SK-N-SH (cell line): ENCODE measurements around the gene KRTAP5-2. TPM values are rescaled to one million over a fixed set of nuclear protein-coding genes. Genes with fewer than 3 reads are reported as not detected.
A peak's percentile ranks its signal among the peaks of the same experiment; 100 is the strongest.

Source experiments
- CTCF ChIA-PET: fragments of 300-600, 350-600 bp; formaldehyde crosslinking; extraction: SDS; loops from one replicate; lab custom pipeline; 2021; lab: Yijun Ruan, JAX
- POLR2A ChIA-PET: fragments of 350-600 bp; sonication (Branson Sonifier 250); formaldehyde crosslinking; extraction: SDS; loops from one replicate; lab custom pipeline; 2020; ENCODE audit warnings: antibody characterized with exemption, inconsistent platforms; lab: Yijun Ruan, JAX
- DNase-seq: peaks from one replicate; pipeline ENCODE4 v3.0.0; 2012
- H2AFZ ChIP-seq: fragments of 200-600 bp; sonication (generic); 2 replicates; pipeline ENCODE4 v1.8.1; 2016; ENCODE audit warnings: antibody characterized with exemption, mild to moderate bottlenecking, low read depth
- H3F3A ChIP-seq: fragments of 200-600 bp; sonication (generic); replicated peaks from 2 replicates; pipeline ENCODE3; 2016; ENCODE audit warnings: antibody characterized with exemption, mild to moderate bottlenecking; ENCODE audit not compliant: insufficient read depth
- H3K27ac ChIP-seq, 2 experiments: fragments of 200-500 bp in 1 of 2; fragments of 200-600 bp in 1 of 2; sonication (Bioruptor generic) in 1 of 2; sonication (generic), shearing (Covaris generic) in 1 of 2; 2 replicates each; pipeline versions ENCODE4 v1.5.1 to v1.6.1; 2014 to 2016; ENCODE audit warnings: low read depth in 2 of 2, inconsistent platforms in 1 of 2, low read length in 1 of 2, mild to moderate bottlenecking in 1 of 2, mixed read lengths in 1 of 2
- H3K27me3 ChIP-seq: fragments of 200-600 bp; sonication (generic), shearing (Covaris generic); 2 replicates; pipeline ENCODE4 v1.6.1; 2016; ENCODE audit warnings: mixed run types; ENCODE audit not compliant: insufficient read depth
- H3K36me3 ChIP-seq, 2 experiments: fragments of 200-500 bp in 1 of 2; fragments of 200-600 bp in 1 of 2; sonication (Bioruptor generic) in 1 of 2; sonication (generic) in 1 of 2; replicated peaks in 1 of 2; 2 replicates each; pipeline versions ENCODE3 to v1.5.1; 2014 to 2016; ENCODE audit warnings: low read length in 1 of 2, mild to moderate bottlenecking in 1 of 2; ENCODE audit not compliant: insufficient read depth in 2 of 2, control insufficient read depth in 1 of 2
- H3K4me1 ChIP-seq, 2 experiments: fragments of 200-500 bp in 1 of 2; fragments of 200-600 bp in 1 of 2; sonication (Bioruptor generic) in 1 of 2; sonication (generic), shearing (Covaris generic) in 1 of 2; 2 replicates each; pipeline versions ENCODE4 v1.5.1 to v1.6.1; 2014 to 2016; ENCODE audit warnings: low read depth in 1 of 2, low read length in 1 of 2, mixed run types in 1 of 2; ENCODE audit not compliant: insufficient read depth in 2 of 2, control insufficient read depth in 1 of 2
- H3K4me2 ChIP-seq: fragments of 200-600 bp; sonication (generic), shearing (Covaris generic); 2 replicates; pipeline ENCODE4 v1.6.1; 2017; ENCODE audit warnings: mixed run types
- H3K4me3 ChIP-seq, 2 experiments: fragments of 200-500 bp in 1 of 2; fragments of 200-600 bp in 1 of 2; sonication (Bioruptor generic) in 1 of 2; sonication (generic), shearing (Covaris generic) in 1 of 2; 2 replicates each; pipeline versions ENCODE4 v1.5.1 to v1.8.1; 2014 to 2016; ENCODE audit warnings: low read depth in 2 of 2, inconsistent platforms in 1 of 2, low read length in 1 of 2, mild to moderate bottlenecking in 1 of 2, mixed read lengths in 1 of 2, moderate library complexity in 1 of 2
- H3K79me2 ChIP-seq: fragments of 200-600 bp; sonication (generic); 2 replicates; pipeline ENCODE4 v1.8.1; 2017; ENCODE audit warnings: mild to moderate bottlenecking; ENCODE audit not compliant: insufficient read depth
- H3K9ac ChIP-seq: fragments of 200-600 bp; sonication (generic); 2 replicates; pipeline ENCODE4 v1.6.1; 2017; ENCODE audit warnings: mixed run types
- H3K9me2 ChIP-seq: fragments of 200-600 bp; sonication (generic); 2 replicates; pipeline ENCODE4 v1.6.1; 2017; ENCODE audit warnings: mixed run types
- H3K9me3 ChIP-seq: fragments of 200-600 bp; sonication (generic); 2 replicates; pipeline ENCODE4 v1.6.1; 2017; ENCODE audit warnings: mixed run types, mild to moderate bottlenecking, moderate library complexity
- H4K20me1 ChIP-seq: fragments of 200-600 bp; sonication (generic); 2 replicates; pipeline ENCODE4 v1.6.1; 2017; ENCODE audit warnings: mild to moderate bottlenecking, mixed run types; ENCODE audit not compliant: insufficient read depth
- EZH2phosphoT487 ChIP-seq: fragments of 200-600 bp; sonication (generic); IDR thresholded peaks from 2 replicates; pipeline ENCODE4 v1.6.1; 2017; ENCODE audit warnings: low read depth, mixed run types, mild to moderate bottlenecking, antibody characterized with exemption, moderate library complexity, borderline replicate concordance
- GATA2 ChIP-seq: sonication (generic); formaldehyde crosslinking; IDR thresholded peaks from 2 replicates; pipeline ENCODE4 v1.5.0; 2020; ENCODE audit warnings: mild to moderate bottlenecking, missing genetic modification reagents
- JUND ChIP-seq: IDR thresholded peaks from 2 replicates; pipeline ENCODE4 v1.4.0; 2012
- POLR2AphosphoS5 ChIP-seq: IDR thresholded peaks from 2 replicates; pipeline ENCODE4 v1.6.1; 2012; ENCODE audit warnings: low read depth, low read length
- SIN3A ChIP-seq: IDR thresholded peaks from 2 replicates; pipeline ENCODE4 v1.6.1; 2012; ENCODE audit warnings: low read depth, mild to moderate bottlenecking, low read length, moderate library complexity, borderline replicate concordance
- USF2 ChIP-seq: fragments of 150-350 bp; IDR thresholded peaks from 2 replicates; pipeline ENCODE4 v1.6.1; 2017; ENCODE audit warnings: antibody characterized with exemption, low read length, low read depth, borderline replicate concordance
- YY1 ChIP-seq: IDR thresholded peaks from 2 replicates; pipeline ENCODE4 v1.4.0; 2012; ENCODE audit warnings: low read depth, mild to moderate bottlenecking
- ZBTB33 ChIP-seq: IDR thresholded peaks from 2 replicates; pipeline ENCODE4 v1.4.0; 2012; ENCODE audit warnings: low read depth, borderline replicate concordance
- WGBS: methylation state at CpG from one replicate; pipeline ENCODE4 v1.1.6; 2017; ENCODE audit warnings: low lambda C conversion rate; 5-methylcytosine and 5-hydroxymethylcytosine counted together
- polyA plus RNA-seq, 3 experiments: library from polyadenylated mRNA; depleted of rRNA; stranded (reverse); fragments of >200 nt; gene quantifications; 2 replicates each; pipeline ENCODE4 v1.2.3, GENCODE V29; 2012

KRTAP5-2 gene
- polyA plus RNA-seq, 1 of the 3 experiments (the other 2 are of a cell fraction), result not detected

- no peak overlapping the region for H3K4me3 ChIP-seq
- H2AFZ ChIP-seq, result no peak overlapping the region
- no peak for DNase-seq
- POLR2A ChIA-PET, result interaction anchor here (0.6 to 1.7 kb wide), 3 partner anchors 9 to 42 kb away, joined by 3 to 7 read pairs (median 3); no protein-coding TSS in a partner anchor
- H3K9me2 ChIP-seq, result no peaks in the 10 kb centered on the region
- no peaks in the 10 kb centered on the region for H3K36me3 ChIP-seq
- peaks cover 19% of the 10 kb centered on the region; the same call in 1 of the 2 replicates for H3K27me3 ChIP-seq
- WGBS, result 44% methylated on average over 12 of the region's 13 CpGs
- no peaks in the 10 kb centered on the region for H4K20me1 ChIP-seq
- peak; percentile 49 for TF ChIP-seq GATA2
- TF ChIP-seq SIN3A, result no peak
- TF ChIP-seq, all 33 proteins: peak for 1
- Histone ChIP-seq H3K9me3 (no peaks in the 10 kb centered on the region), H3F3A (no peaks in the 10 kb centered on the region), H3K9ac (no peak overlapping the region), H3K27ac (no peak overlapping the region), H3K4me2 (no peak overlapping the region), H3K79me2 (no peaks in the 10 kb centered on the region), H3K4me1 (peaks cover 0 to 11% of the 10 kb centered on the region in 2 experiments; a peak in 1 of 4 replicates)
- CTCF ChIA-PET, result interaction anchor here (0.8 to 4.7 kb wide), 10 partner anchors 9 to 520 kb away, joined by 3 to 45 read pairs (median 10); partner anchors contain the start of genes KRTAP5-2 and KRTAP5-3
Observed at GRCh38 chr11:1631066-1631568, 33.0 kb upstream of the KRTAP5-2 start.

GRCh38 chr11:1630271-1630670, 32.2 kb upstream of the KRTAP5-2 start:
- H3K27me3 ChIP-seq, result peaks cover 19% of the 10 kb centered on the region; the same call in 1 of the 2 replicates
- no peak overlapping the region for H3K27ac ChIP-seq
- H3K4me3 ChIP-seq, result no peak overlapping the region
- H3K4me2 ChIP-seq, result no peak overlapping the region
- H2AFZ ChIP-seq, result no peak overlapping the region
- H4K20me1 ChIP-seq, result no peaks in the 10 kb centered on the region
- WGBS, result no CpG with 5 or more reads among the region's 2 CpGs
- TF ChIP-seq POLR2AphosphoS5 (no peak), SIN3A (no peak), JUND (no peak), ZBTB33 (no peak), EZH2phosphoT487 (no peak), YY1 (no peak), USF2 (no peak)
- H3K9ac ChIP-seq, result no peak overlapping the region
- ChIA-PET POLR2A (interaction anchor here (0.6 to 1.7 kb wide), 3 partner anchors 9 to 41 kb away, joined by 3 to 7 read pairs (median 3); no protein-coding TSS in a partner anchor), CTCF (interaction anchor here (1.3 to 4.7 kb wide), 8 partner anchors 9 to 521 kb away, joined by 4 to 45 read pairs (median 10); partner anchors contain the start of genes KRTAP5-2 and KRTAP5-3)
- H3K9me2 ChIP-seq, result no peaks in the 10 kb centered on the region
- DNase-seq, result no peak
- H3F3A ChIP-seq, result no peaks in the 10 kb centered on the region
- H3K79me2 ChIP-seq, result no peaks in the 10 kb centered on the region
- H3K36me3 ChIP-seq, result no peaks in the 10 kb centered on the region
- no peaks in the 10 kb centered on the region for H3K9me3 ChIP-seq
- H3K4me1 ChIP-seq, result peaks cover 0 to 11% of the 10 kb centered on the region in 2 experiments; a peak in 1 of 4 replicates
